GF-D8 (cell line): ENCODE measurements around the gene RAB3D.
"Not testable (repeated sequence)": the region's sequence is repeated elsewhere in the genome, so short reads cannot be mapped to it uniquely, and the experiment has no call there.

ENCODE experiments used
- DNase-seq: peaks from one replicate; lab custom pipeline; 2025; lab: John Stamatoyannopoulos, UW

RAB3D gene

GRCh38 chr19:11365557-11366117, 26.2 kb upstream of the RAB3D start:
- DNase-seq, result no peak

- DNase-seq, result no peak
These were observed 25.5 kb upstream of the RAB3D start for GRCh38 chr19:11364935-11365334.

- DNase-seq, result no peak
These were observed 24.9 kb upstream of the RAB3D start for GRCh38 chr19:11364296-11364904.

GRCh38 chr19:11363881-11364280, 24.4 kb upstream of the RAB3D start:
- DNase-seq, result no peak

GRCh38 chr19:11361771-11362731, 22.6 kb upstream of the RAB3D start:
- DNase-seq, result no peak

GRCh38 chr19:11361037-11361770, 21.7 kb upstream of the RAB3D start:
- no peak for DNase-seq

GRCh38 chr19:11359421-11359820, 20.0 kb upstream of the RAB3D start:
- no peak for DNase-seq

- no peak for DNase-seq
These were observed 17.5 kb upstream of the RAB3D start for GRCh38 chr19:11356676-11357550.

- no peak for DNase-seq
These were observed 16.6 kb upstream of the RAB3D start for GRCh38 chr19:11356074-11356397.

GRCh38 chr19:11355160-11356073, 16.0 kb upstream of the RAB3D start, which contains the start of gene PLPPR2:
Gene PLPPR2 (plus strand): TSS chr19:11355432. CDS start chr19:11357674, 2,242 bp downstream.
- DNase-seq, result no peak

GRCh38 chr19:11354102-11354501, 14.6 kb upstream of the RAB3D start:
- not testable (repeated sequence) for DNase-seq

- no peak for DNase-seq
These were observed 9.7 kb upstream of the RAB3D start for GRCh38 chr19:11349171-11349570.

- no peak for DNase-seq
These were observed 8.1 kb upstream of the RAB3D start for GRCh38 chr19:11347546-11348039.

GRCh38 chr19:11346104-11346940, 6.9 kb upstream of the RAB3D start, which contains the start of the genes CCDC159 and TMEM205:
Gene CCDC159 (plus strand): TSS chr19:11346519. CDS start chr19:11346607, 88 bp downstream.
Gene TMEM205 (minus strand): TSS chr19:11346268. CDS start chr19:11345619, 649 bp downstream.
- DNase-seq, result peak; percentile 94

- no peak for DNase-seq
These were observed 5.8 kb upstream of the RAB3D start for GRCh38 chr19:11345122-11345803.

GRCh38 chr19:11342429-11342828, 3.0 kb upstream of the RAB3D start:
- DNase-seq, result no peak

- not testable (repeated sequence) for DNase-seq
These were observed 626 bp upstream of the RAB3D start for GRCh38 chr19:11340099-11340467.

GRCh38 chr19:11338569-11339253, 746 bp downstream of the RAB3D start:
- DNase-seq, result no peak
